Measurements from ENCODE around the gene CUL2. TPM values are rescaled to one million over a fixed set of nuclear protein-coding genes. Genes with fewer than 3 reads are reported as not detected.

Gene CUL2
- total and polyA plus RNA-seq, 2 of the 4 experiments (the other 2 are of a cell fraction): 18.9 to 36.6 TPM

- H2AK5ac ChIP-seq (ENCODE audit: low read depth, low read length): peak overlapping the region; percentile 16; the same call in 1 of the 2 replicates
- H3K4ac ChIP-seq (ENCODE audit: low read depth, low read length): peak overlapping the region; percentile 72
- DNase-seq (peak; percentile 43), ATAC-seq (ENCODE audit: low read depth) (peak; percentile 35)
- in situ Hi-C loops (cut with MboI; ENCODE audit: low sequenced_read_pairs) (no loop called here), dilution Hi-C loops (cut with HindIII; ENCODE audit: low sequenced_read_pairs, unreplicated experiment) (no loop called here), intact Hi-C loops (cut with micrococcal nuclease) (no loop called here)
- peaks cover 5% of the 10 kb centered on the region; the same call in 1 of the 2 replicates for H3K9me3 ChIP-seq (ENCODE audit: control insufficient read depth, insufficient read depth, low read length)
- H3K56ac ChIP-seq (ENCODE audit: extremely low read depth, insufficient read depth, low read length): peak overlapping the region; percentile 33; the same call in 1 of the 2 replicates
- no TSS peak for BruUV-seq (replicated peaks)
- no peaks in the 10 kb centered on the region for H3K27me3 ChIP-seq (ENCODE audit: control insufficient read depth, insufficient read depth, low read length)
- H2AFZ ChIP-seq (replicated peaks; ENCODE audit: low read length, poor library complexity): peak overlapping the region; percentile 97
- H3K18ac ChIP-seq (ENCODE audit: low read depth, low read length): no peak overlapping the region
- no peak overlapping the region for H2BK15ac ChIP-seq (ENCODE audit: low read depth, low read length)
- peak overlapping the region; percentile 95 for H3K9ac ChIP-seq (ENCODE audit: low read depth, low read length)
- ChIA-PET CTCF (no interaction called here), POLR2A (ENCODE audit: unreplicated experiment) (no interaction called here)
- H3K4me3 ChIP-seq (ENCODE audit: insufficient read depth, low read depth, low read length): peak overlapping the region; percentile 88
- no peak overlapping the region; the same call in 1 of the 2 replicates for H4K91ac ChIP-seq (ENCODE audit: insufficient read depth, low read depth, low read length)
- H3K36me3 ChIP-seq (ENCODE audit: control insufficient read depth, insufficient read depth, low read length): no peaks in the 10 kb centered on the region
- no CpG with 5 or more reads among the region's 27 CpGs for WGBS, 2 experiments (ENCODE audit: extremely low coverage in 2 of 2, insufficient read length in 1 of 2)
- H4K8ac ChIP-seq (ENCODE audit: low read depth in 2 of 2, low read length in 2 of 2): peak overlapping the region in 1 of 2 experiments; percentile 76; a peak in 1 of 4 replicates
- peak overlapping the region; percentile 83; the same call in 1 of the 2 replicates for H3K14ac ChIP-seq (replicated peaks; ENCODE audit: low read depth, low read length)
- peak overlapping the region; percentile 100 for H3K4me2 ChIP-seq (ENCODE audit: low read depth, low read length)
- no peak overlapping the region for H2BK120ac ChIP-seq (ENCODE audit: low read depth, low read length)
- TF ChIP-seq MXI1 (IDR thresholded peaks at IDR 0.05; ENCODE audit: borderline replicate concordance, low read depth, low read length) (0 out of 2 replicates have a peak, but pooled peaks have one; percentile 13), RFX5 (IDR thresholded peaks at IDR 0.05; ENCODE audit: low read depth, low read length) (no peak)
- H3K27ac ChIP-seq (ENCODE audit: insufficient read depth, low read length): peak overlapping the region; percentile 83
- 0 out of 2 replicates have a peak, but pooled peaks cover 2% of the 10 kb centered on the region for H3K9me1 ChIP-seq (ENCODE audit: insufficient read depth, low read length)
- peak overlapping the region; percentile 87 for H3K23ac ChIP-seq (ENCODE audit: low read depth, low read length)
- H3K4me1 ChIP-seq (ENCODE audit: control insufficient read depth, insufficient read depth, low read length): no peaks in the 10 kb centered on the region
- peak overlapping the region; percentile 96 for H2AK9ac ChIP-seq (replicated peaks; ENCODE audit: low read depth, low read length, poor library complexity)
- peaks cover 13 to 30% of the 10 kb centered on the region in 2 experiments; a peak in 3 of 4 replicates for H3K79me1 ChIP-seq (ENCODE audit: low read depth in 1 of 2, low read length in 2 of 2)
- no peak overlapping the region; the same call in 1 of the 2 replicates for H4K5ac ChIP-seq (ENCODE audit: low read depth, low read length)
- H2BK5ac ChIP-seq (ENCODE audit: low read depth, low read length, poor library complexity, severe bottlenecking): peak overlapping the region; percentile 49
- no peak overlapping the region for H2BK20ac ChIP-seq (ENCODE audit: low read depth, low read length)
- H4K20me1 ChIP-seq (ENCODE audit: insufficient read depth, low read length): peaks cover 6% of the 10 kb centered on the region
These were observed 455 bp downstream of the CUL2 start for GRCh38 chr10:35089611-35090161.

Measured in IMR-90 (cell line).